Amniotic epithelial cell (primary cell): Measurements from ENCODE around the gene GPNMB.
"Not testable (repeated sequence)": the region's sequence is repeated elsewhere in the genome, so short reads cannot be mapped to it uniquely, and the experiment has no call there.

Source experiments
- DNase-seq: peaks from one replicate; pipeline ENCODE4 v3.0.0-alpha.2; 2010; ENCODE audit warnings: low read depth

The GPNMB gene

GRCh38 chr7:23299770-23300300 lies 53.3 kb downstream of the GPNMB start:
- peak; percentile 49 for DNase-seq

DNA sequence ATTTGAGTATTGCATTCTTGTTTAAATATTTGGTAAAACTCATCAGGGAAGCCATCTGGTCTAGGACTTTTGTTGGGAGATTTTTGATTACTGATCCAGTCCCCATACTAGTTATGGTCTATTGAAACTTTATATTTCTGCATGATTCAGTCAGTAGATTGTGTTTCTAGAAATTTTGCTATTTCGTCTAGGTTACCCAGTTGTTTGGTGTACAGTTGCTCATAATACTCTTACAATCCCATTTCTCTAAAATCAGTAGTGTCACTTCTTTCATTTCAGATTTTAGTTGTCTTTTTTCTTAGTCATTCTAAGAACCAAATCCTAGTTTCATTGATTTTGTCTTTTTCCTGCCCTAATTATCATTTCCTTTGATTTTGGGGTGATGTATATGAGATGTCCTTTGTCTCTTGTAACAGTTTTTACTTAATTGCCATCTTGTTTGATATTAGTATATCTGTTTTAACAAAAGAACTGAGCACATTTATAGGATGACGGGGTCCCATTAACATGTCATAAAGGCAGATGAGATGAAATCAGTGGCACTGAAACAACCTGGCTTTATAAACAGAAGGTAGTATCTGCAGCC lies 60.5 kb downstream of the GPNMB start:
- no peak for DNase-seq

GRCh38 chr7:23308754-23309153 lies 62.2 kb downstream of the GPNMB start:
- no peak for DNase-seq

DNA sequence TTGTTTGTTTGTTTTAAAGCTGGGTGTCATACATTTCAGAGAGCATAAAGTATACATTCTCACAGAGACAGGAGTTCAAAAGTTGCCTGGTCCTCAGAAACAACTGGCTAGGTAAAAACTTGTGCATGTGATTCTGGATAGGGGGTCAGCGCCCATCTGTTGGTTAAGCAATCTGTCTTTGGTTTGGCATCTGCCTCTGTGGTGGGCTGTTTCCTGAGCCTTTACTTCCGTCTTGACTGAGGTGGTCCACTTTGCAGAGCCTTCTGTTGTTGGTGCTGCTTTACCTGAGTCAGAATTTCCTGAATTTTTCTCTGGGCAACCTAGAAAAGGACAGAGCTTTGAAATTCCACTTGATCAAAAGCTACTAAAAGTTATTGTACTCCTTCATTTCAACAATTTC lies 65.6 kb downstream of the GPNMB start:
- DNase-seq: not testable (repeated sequence)

DNA sequence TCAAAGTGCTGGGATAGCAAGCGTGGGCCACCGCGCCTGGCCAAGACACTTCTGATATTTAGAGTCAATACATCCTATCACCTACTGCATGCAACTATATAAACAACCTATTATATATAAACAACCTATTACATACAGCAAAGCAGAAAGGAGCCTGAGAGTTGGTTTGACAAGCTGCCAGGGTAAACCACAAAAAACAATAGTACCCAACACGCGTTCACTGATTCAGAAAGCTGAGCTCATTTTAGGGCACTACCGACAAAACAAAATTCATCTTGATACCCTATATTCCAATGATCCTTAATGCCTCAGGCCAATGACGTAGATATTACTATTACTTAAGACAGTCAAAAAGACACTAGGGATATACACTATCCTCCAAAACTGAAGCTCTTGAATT lies 68.8 kb downstream of the GPNMB start:
- no peak for DNase-seq
